Bladder microvascular endothelial cell (primary cell): ENCODE data around the gene TMEM127. TPM values are rescaled to one million over a fixed set of nuclear protein-coding genes. Genes with fewer than 3 reads are reported as not detected.

ENCODE experiments used
- total RNA-seq: library from RNA; depleted of rRNA; stranded (reverse); fragments of >200 nt; gene quantifications from 2 replicates; pipeline ENCODE4 v1.2.3, GENCODE V29; 2014

The TMEM127 gene, protein sequence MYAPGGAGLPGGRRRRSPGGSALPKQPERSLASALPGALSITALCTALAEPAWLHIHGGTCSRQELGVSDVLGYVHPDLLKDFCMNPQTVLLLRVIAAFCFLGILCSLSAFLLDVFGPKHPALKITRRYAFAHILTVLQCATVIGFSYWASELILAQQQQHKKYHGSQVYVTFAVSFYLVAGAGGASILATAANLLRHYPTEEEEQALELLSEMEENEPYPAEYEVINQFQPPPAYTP
- 13.0 and 24.8 TPM in 2 replicates for total RNA-seq

GRCh38 chr2:96265840-96266679, at the start of gene TMEM127, which contains the start of gene CIAO1:
TMEM127 (minus strand) TSS chr2:96265997; CDS start chr2:96265381, 616 bp downstream.
CIAO1 (plus strand) TSS chr2:96266225; CDS start chr2:96266351, 126 bp downstream.

DNA sequence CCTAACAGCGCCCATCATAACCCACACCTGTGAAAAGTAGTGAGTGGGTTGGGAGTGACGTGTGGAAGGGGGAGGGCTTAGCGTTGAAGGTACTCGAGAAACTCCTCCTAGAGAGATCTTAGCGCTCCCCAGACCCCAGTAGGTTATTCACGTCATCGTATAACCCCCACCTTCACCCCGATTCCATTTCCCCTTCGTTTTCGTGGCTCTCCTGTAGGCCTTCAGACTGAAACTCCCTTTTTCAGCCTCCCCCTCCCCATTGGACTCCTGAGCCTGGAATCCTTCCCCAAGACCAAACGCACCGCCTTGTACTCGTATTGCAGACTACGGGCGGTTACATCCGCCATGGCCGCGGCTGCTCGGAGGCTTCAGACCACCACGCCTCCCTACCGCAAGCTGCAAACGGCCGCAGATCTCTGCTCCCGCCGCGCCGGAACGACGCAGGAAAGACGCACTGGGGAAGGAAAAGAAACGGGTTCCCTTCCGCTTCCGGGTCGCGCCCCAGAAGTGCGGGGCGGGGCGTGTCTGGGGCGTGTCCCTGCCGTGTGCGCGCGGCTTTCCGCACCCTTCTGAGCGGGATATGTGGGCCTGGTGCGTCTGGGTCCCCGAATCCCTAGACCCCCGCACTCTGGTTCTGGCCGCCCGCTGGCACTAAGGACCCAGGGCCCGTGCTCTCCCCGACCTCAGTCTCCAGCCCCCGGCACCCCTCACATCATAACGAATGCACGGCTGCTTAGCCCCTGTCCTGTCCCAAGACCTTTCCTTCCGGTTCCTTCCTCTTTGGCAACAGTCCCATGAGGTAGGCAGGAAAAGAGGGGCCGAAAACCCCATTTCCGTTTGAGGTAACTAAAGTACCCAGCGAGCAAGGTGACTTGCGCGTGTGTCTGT, 39.5 kb upstream of the TMEM127 start, which contains the start of gene SNRNP200:
Gene SNRNP200, minus strand, starts transcription at position 456 of the 888 bp plus-strand sequence. Its CDS starts 109 bp downstream, at position 347.

GRCh38 chr2:96208143-96209010, 57.4 kb downstream of the TMEM127 start, which contains the start of gene STARD7:
STARD7 (minus strand) TSS chr2:96208827; CDS start chr2:96208434, 393 bp downstream.

Other genes starting within 250 kb of the TMEM127 start
- gene GPAT2, start 231.1 kb downstream of the TMEM127 start, total RNA-seq = 11.3 and 13.9 TPM in 2 replicates
- gene ADRA2B, start 149.4 kb downstream of the TMEM127 start, total RNA-seq = 0.06 TPM in 1 of 2 replicates, not detected in the other
- not detected in 2 replicates for gene ASTL, start 127.5 kb downstream of the TMEM127 start, total RNA-seq
- gene DUSP2, start 120.6 kb downstream of the TMEM127 start, total RNA-seq = 0.49 and 0.63 TPM in 2 replicates
- 122 and 254 TPM in 2 replicates for gene STARD7, start 57.2 kb downstream of the TMEM127 start, total RNA-seq
- 54.2 and 92.6 TPM in 2 replicates for gene CIAO1, start 228 bp upstream of the TMEM127 start, total RNA-seq
- gene SNRNP200, start 39.5 kb upstream of the TMEM127 start, total RNA-seq = 49.4 and 106 TPM in 2 replicates
- gene ITPRIPL1, start 59.3 kb upstream of the TMEM127 start, total RNA-seq = 4.7 and 11.0 TPM in 2 replicates
- gene NCAPH, start 69.8 kb upstream of the TMEM127 start, total RNA-seq = 13.3 and 23.6 TPM in 2 replicates
- gene NEURL3, start 239.4 kb upstream of the TMEM127 start, total RNA-seq = 0.32 and 2.0 TPM in 2 replicates